Left kidney (tissue), 8 donors: ENCODE results near the gene MYO18A. TPM values are rescaled to one million over a fixed set of nuclear protein-coding genes. Genes with fewer than 3 reads are reported as not detected.
"Not testable (repeated sequence)": the region's sequence is repeated elsewhere in the genome, so short reads cannot be mapped to it uniquely, and the experiment has no call there.

Experiments
- DNase-seq: peaks from one replicate; pipeline ENCODE4 v3.0.0-alpha.2; 2013
- long read RNA-seq, 8 donors: transcript quantifications; one replicate each; lab custom pipeline, GENCODE V29; 2026
- polyA plus RNA-seq: library from polyadenylated mRNA; unstranded; fragments of 120-200 nt; gene quantifications from one replicate; pipeline ENCODE4 v1.2.1, GENCODE V29; 2013; ENCODE audit not compliant: insufficient read length

MYO18A gene
- polyA plus RNA-seq, result 43.8 TPM
- long read RNA-seq, donor 1, partial matches to known transcripts, result 6 of 6 reads
- long read RNA-seq, donor 1, other reads (novel, unspliced or antisense), result 0 of 6 reads
- long read RNA-seq, donor 2, partial matches to known transcripts, result 0 of 1 reads
- long read RNA-seq, donor 2, other reads (novel, unspliced or antisense), result 0 of 1 reads
- long read RNA-seq, donor 3, result 0 reads
- long read RNA-seq, donor 4, result 0 reads
- long read RNA-seq, donor 5, result 0 reads
- long read RNA-seq, donor 6, result 0 reads
- long read RNA-seq, donor 7, result 0 reads
- long read RNA-seq, donor 8, result 0 reads

- DNase-seq, result peak; percentile 73
Observed at GRCh38 chr17:29180034-29180787, at the start of gene MYO18A. Gene MYO18A (minus strand): TSS chr17:29180398. CDS start chr17:29166940, 13,458 bp downstream.

GRCh38 chr17:29225396-29225795, 45.2 kb upstream of the MYO18A start:
- DNase-seq, result no peak

- DNase-seq, result not testable (repeated sequence)
Observed at GRCh38 chr17:29221338-29221737, 41.1 kb upstream of the MYO18A start.

GRCh38 chr17:29219378-29220047, 39.3 kb upstream of the MYO18A start:
- DNase-seq, result peak; percentile 87

GRCh38 chr17:29216856-29217255, 36.7 kb upstream of the MYO18A start:
- no peak for DNase-seq

GRCh38 chr17:29216181-29216580, 36.0 kb upstream of the MYO18A start:
- DNase-seq, result no peak

- no peak for DNase-seq
Observed at GRCh38 chr17:29215717-29216116, 35.5 kb upstream of the MYO18A start.

GRCh38 chr17:29215174-29215573, 35.0 kb upstream of the MYO18A start:
- no peak for DNase-seq

- DNase-seq, result no peak
Observed at GRCh38 chr17:29214215-29215146, 34.3 kb upstream of the MYO18A start.

- no peak for DNase-seq
Observed at GRCh38 chr17:29212681-29213121, 32.5 kb upstream of the MYO18A start.

- no peak for DNase-seq
Observed at GRCh38 chr17:29212094-29212631, 32.0 kb upstream of the MYO18A start.

GRCh38 chr17:29210879-29211278, 30.7 kb upstream of the MYO18A start:
- DNase-seq, result no peak

- no peak for DNase-seq
Observed at GRCh38 chr17:29209073-29209472, 28.9 kb upstream of the MYO18A start.

- no peak for DNase-seq
Observed at GRCh38 chr17:29207975-29208374, 27.8 kb upstream of the MYO18A start.

- no peak for DNase-seq
Observed at GRCh38 chr17:29205047-29205446, 24.8 kb upstream of the MYO18A start.

GRCh38 chr17:29204068-29204804, 24.0 kb upstream of the MYO18A start:
- DNase-seq, result not testable (repeated sequence)

GRCh38 chr17:29197516-29198272, 17.5 kb upstream of the MYO18A start:
- DNase-seq, result no peak

GRCh38 chr17:29196769-29197515, 16.7 kb upstream of the MYO18A start:
- no peak for DNase-seq

GRCh38 chr17:29195465-29196081, 15.4 kb upstream of the MYO18A start:
- no peak for DNase-seq
